ENCODE results near the gene NUDT3. TPM values are rescaled to one million over a fixed set of nuclear protein-coding genes. Genes with fewer than 3 reads are reported as not detected.

Gene NUDT3
- total RNA-seq, 2 donors from 2014 or later: 22.8 to 24.7 TPM

DNA sequence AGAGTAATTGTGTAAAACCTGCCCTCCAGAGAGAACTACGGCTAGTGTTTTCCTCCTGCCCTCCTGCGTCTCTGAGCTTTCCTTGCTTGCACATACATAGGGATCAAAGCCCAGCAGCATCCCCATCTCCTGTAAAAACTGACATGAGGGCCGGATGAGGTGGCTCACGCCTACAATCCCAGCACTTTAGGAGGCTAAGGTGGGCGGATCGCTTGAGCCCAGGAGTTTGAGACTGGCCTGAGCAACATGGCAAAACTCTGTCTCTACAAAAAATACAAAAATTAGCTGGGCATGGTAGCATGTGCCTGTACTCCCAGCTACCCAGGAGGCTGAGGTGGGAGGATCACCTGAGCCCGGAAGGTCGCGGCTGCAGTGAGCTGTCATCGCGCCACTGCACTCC is 103.3 kb downstream of the NUDT3 start:
- Histone ChIP-seq H3K9me3 (ENCODE audit: control insufficient read depth, low read length) (no peaks in the 10 kb centered on the region), H3K27me3 (ENCODE audit: control insufficient read depth, insufficient read depth, low read length, poor library complexity, severe bottlenecking) (no peaks in the 10 kb centered on the region), H3K36me3 (ENCODE audit: control insufficient read depth, insufficient read depth, low read length) (peaks cover 61% of the 10 kb centered on the region), H3K27ac (ENCODE audit: low read depth, low read length) (no peak overlapping the region), H3K4me1 (ENCODE audit: control insufficient read depth, insufficient read depth, low read length) (no peaks in the 10 kb centered on the region), H3K4me3 (ENCODE audit: low read length) (no peak overlapping the region), H3K9ac (ENCODE audit: extremely low read depth, low read length, poor library complexity, severe bottlenecking) (no peak overlapping the region)
- Mint-ChIP-seq H3K4me1 (no peaks in the 10 kb centered on the region), H3K27ac (no peak overlapping the region), H3K9me3 (no peaks in the 10 kb centered on the region), H3K4me3 (no peak overlapping the region), H3K27me3 (ENCODE audit: insufficient read depth) (no peaks in the 10 kb centered on the region), H3K36me3 (ENCODE audit: low read depth) (peaks cover 45% of the 10 kb centered on the region)
- no peak for DNase-seq
- 94 to 98% methylated on average over 9 to 11 of the region's 11 CpGs for WGBS, 2 experiments (ENCODE audit: insufficient coverage in 1 of 2, insufficient read length in 1 of 2)
- TF ChIP-seq, protein P1, sequence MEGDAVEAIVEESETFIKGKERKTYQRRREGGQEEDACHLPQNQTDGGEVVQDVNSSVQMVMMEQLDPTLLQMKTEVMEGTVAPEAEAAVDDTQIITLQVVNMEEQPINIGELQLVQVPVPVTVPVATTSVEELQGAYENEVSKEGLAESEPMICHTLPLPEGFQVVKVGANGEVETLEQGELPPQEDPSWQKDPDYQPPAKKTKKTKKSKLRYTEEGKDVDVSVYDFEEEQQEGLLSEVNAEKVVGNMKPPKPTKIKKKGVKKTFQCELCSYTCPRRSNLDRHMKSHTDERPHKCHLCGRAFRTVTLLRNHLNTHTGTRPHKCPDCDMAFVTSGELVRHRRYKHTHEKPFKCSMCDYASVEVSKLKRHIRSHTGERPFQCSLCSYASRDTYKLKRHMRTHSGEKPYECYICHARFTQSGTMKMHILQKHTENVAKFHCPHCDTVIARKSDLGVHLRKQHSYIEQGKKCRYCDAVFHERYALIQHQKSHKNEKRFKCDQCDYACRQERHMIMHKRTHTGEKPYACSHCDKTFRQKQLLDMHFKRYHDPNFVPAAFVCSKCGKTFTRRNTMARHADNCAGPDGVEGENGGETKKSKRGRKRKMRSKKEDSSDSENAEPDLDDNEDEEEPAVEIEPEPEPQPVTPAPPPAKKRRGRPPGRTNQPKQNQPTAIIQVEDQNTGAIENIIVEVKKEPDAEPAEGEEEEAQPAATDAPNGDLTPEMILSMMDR (conservative IDR thresholded peaks at IDR 0.05): no peak

DNA sequence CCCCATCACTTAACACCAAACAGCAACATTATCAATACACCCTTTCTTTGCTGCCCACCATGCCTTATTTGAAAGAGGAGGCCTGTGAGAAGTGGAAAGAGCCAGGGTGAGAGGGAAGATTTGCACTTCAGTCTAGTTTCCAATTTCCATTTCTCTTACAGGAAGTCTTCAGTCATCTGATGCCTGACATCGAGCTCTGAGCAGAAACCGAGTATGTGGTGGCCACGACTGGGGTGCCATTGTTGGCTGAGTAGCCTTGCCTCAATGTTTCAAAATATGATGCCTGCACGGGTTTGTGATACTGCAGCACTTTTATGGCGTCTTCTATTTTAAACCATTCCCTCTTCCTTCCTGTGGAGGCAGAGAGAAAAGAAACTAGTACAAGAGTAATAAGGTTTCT is 103.9 kb downstream of the NUDT3 start:
- no peaks in the 10 kb centered on the region for H3K9me3 ChIP-seq (ENCODE audit: control insufficient read depth, low read length)
- no peak overlapping the region for H3K4me3 ChIP-seq (ENCODE audit: low read length)
- H3K9ac ChIP-seq (ENCODE audit: extremely low read depth, low read length, poor library complexity, severe bottlenecking): no peak overlapping the region
- peaks cover 44% of the 10 kb centered on the region for H3K36me3 Mint-ChIP-seq (ENCODE audit: low read depth)
- no peaks in the 10 kb centered on the region for H3K4me1 ChIP-seq (ENCODE audit: control insufficient read depth, insufficient read depth, low read length)
- DNase-seq: no peak
- TF ChIP-seq, protein P1 (conservative IDR thresholded peaks at IDR 0.05): no peak
- no peak overlapping the region for H3K27ac Mint-ChIP-seq
- H3K36me3 ChIP-seq (ENCODE audit: control insufficient read depth, insufficient read depth, low read length): peaks cover 63% of the 10 kb centered on the region
- no peak overlapping the region for H3K27ac ChIP-seq (ENCODE audit: low read depth, low read length)
- H3K9me3 Mint-ChIP-seq: no peaks in the 10 kb centered on the region
- no peak overlapping the region for H3K4me3 Mint-ChIP-seq
- H3K4me1 Mint-ChIP-seq: no peaks in the 10 kb centered on the region
- WGBS, 2 experiments (ENCODE audit: insufficient coverage in 1 of 2, insufficient read length in 1 of 2): 82 to 84% methylated on average over 3 to 5 of the region's 5 CpGs
- no peaks in the 10 kb centered on the region for H3K27me3 Mint-ChIP-seq (ENCODE audit: insufficient read depth)
- H3K27me3 ChIP-seq (ENCODE audit: control insufficient read depth, insufficient read depth, low read length, poor library complexity, severe bottlenecking): no peaks in the 10 kb centered on the region

DNA sequence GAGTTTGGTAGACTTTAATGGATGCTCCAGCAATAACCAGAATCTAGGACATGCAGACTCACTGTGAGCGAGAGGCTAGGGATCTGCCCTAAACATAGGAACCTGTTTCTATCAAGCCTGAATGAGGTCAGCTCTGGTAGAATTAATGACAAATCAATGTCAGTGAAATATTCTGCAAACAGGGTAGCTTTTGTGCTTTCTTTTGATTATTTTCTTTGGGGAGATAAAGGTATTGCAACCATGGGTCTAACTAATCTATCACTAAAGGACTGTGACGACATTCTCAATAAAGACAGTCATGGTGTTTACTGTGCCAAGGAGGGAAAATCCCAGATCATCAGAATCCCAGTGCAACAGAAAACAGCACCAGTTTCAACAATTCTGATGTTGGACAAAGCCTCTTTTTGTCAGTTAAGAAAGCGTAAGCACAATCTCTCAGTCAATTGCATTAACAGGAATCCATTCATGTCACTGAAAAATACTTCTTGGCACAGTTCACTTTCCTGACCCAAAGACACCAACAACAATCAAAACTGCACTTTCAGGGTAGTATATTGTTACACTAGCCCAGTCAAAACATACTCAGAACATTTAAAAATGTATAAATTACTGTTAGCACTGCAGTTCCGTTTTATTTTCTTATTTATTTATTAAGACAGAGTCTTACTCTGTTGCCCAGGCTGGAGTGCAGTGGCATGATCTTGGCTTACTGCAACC is 106.9 kb downstream of the NUDT3 start:
- no peak overlapping the region for H3K4me3 ChIP-seq (ENCODE audit: low read length)
- H3K36me3 ChIP-seq (ENCODE audit: control insufficient read depth, insufficient read depth, low read length): peaks cover 55% of the 10 kb centered on the region
- H3K36me3 Mint-ChIP-seq (ENCODE audit: low read depth): peaks cover 31% of the 10 kb centered on the region
- H3K27me3 ChIP-seq (ENCODE audit: control insufficient read depth, insufficient read depth, low read length, poor library complexity, severe bottlenecking): no peaks in the 10 kb centered on the region
- no peaks in the 10 kb centered on the region for H3K4me1 Mint-ChIP-seq
- H3K27ac Mint-ChIP-seq: no peak overlapping the region
- no peaks in the 10 kb centered on the region for H3K4me1 ChIP-seq (ENCODE audit: control insufficient read depth, insufficient read depth, low read length)
- no peak overlapping the region for H3K9ac ChIP-seq (ENCODE audit: extremely low read depth, low read length, poor library complexity, severe bottlenecking)
- no peak overlapping the region for H3K27ac ChIP-seq (ENCODE audit: low read depth, low read length)
- 92 to 96% methylated on average over 3 to 4 of the region's 4 CpGs for WGBS, 2 experiments (ENCODE audit: insufficient coverage in 1 of 2, insufficient read length in 1 of 2)
- no peak overlapping the region for H3K4me3 Mint-ChIP-seq
- TF ChIP-seq, protein P1 (conservative IDR thresholded peaks at IDR 0.05): no peak
- no peak for DNase-seq
- no peaks in the 10 kb centered on the region for H3K9me3 ChIP-seq (ENCODE audit: control insufficient read depth, low read length)
- H3K9me3 Mint-ChIP-seq: no peaks in the 10 kb centered on the region
- H3K27me3 Mint-ChIP-seq (ENCODE audit: insufficient read depth): no peaks in the 10 kb centered on the region
